GM10248 (cell line): Measurements from ENCODE around the gene C10orf105.

ENCODE experiments used
- CTCF ChIA-PET: fragments of 300-600 bp; sonication (Branson Sonifier 250); formaldehyde crosslinking; extraction: SDS; loops from one replicate; lab custom pipeline; 2021; ENCODE audit warnings: antibody characterized with exemption; lab: Yijun Ruan, JAX
- POLR2A ChIA-PET: fragments of 350-650 bp; sonication (Branson Sonifier 250); formaldehyde crosslinking; extraction: SDS; loops from one replicate; lab custom pipeline; 2020; ENCODE audit warnings: antibody characterized with exemption; lab: Yijun Ruan, JAX
- DNase-seq: peaks from one replicate; pipeline ENCODE4 v3.0.0; 2012; ENCODE audit errors: extremely low spot score
- CTCF ChIP-seq: IDR thresholded peaks from 2 replicates; pipeline ENCODE4 v1.5.1; 2012; ENCODE audit warnings: mild to moderate bottlenecking, low read depth; ENCODE audit errors: extremely low read depth, missing control alignments, control extremely low read depth

C10orf105 gene

GRCh38 chr10:71664585-71664984, 55.0 kb downstream of the C10orf105 start:
- CTCF ChIA-PET = interaction anchor here (0.6 to 1.5 kb wide), 5 partner anchors 24 to 147 kb away, joined by 3 to 7 read pairs (median 3); partner anchors contain the start of gene VSIR
- DNase-seq = no peak
- no peak for TF ChIP-seq CTCF
- POLR2A ChIA-PET = no interaction called here

- no peak for TF ChIP-seq CTCF
- no peak for DNase-seq
- CTCF ChIA-PET = interaction anchor here (1.3 kb wide), 2 partner anchors 16 to 34 kb away, joined by 3 read pairs; no protein-coding TSS in a partner anchor
- POLR2A ChIA-PET = no interaction called here
Observed at GRCh38 chr10:71663311-71663710, 56.3 kb downstream of the C10orf105 start.

- ChIA-PET POLR2A (no interaction called here), CTCF (no interaction called here)
- no peak for TF ChIP-seq CTCF
- DNase-seq = no peak
Observed at GRCh38 chr10:71661779-71662336, 57.7 kb downstream of the C10orf105 start.
